GM19351 (cell line): ENCODE data around the gene PPIL1.
"Not testable (repeated sequence)": the region's sequence is repeated elsewhere in the genome, so short reads cannot be mapped to it uniquely, and the experiment has no call there.

Experiments used
- ATAC-seq: cut with Tn5 transposase; IDR thresholded peaks from one replicate; pipeline ENCODE4 v1.9.1; 2021; ENCODE audit warnings: mild to moderate bottlenecking, moderate library complexity; ENCODE audit not compliant: unreplicated experiment

The PPIL1 gene

GRCh38 chr6:36874443-36875249 is at the start of gene PPIL1:
Gene PPIL1 (minus strand): TSS chr6:36874803. CDS start chr6:36874772, 31 bp downstream.
- ATAC-seq = peak; percentile 82

GRCh38 chr6:36924131-36924530 is 49.5 kb upstream of the PPIL1 start:
- no peak for ATAC-seq

- no peak for ATAC-seq
Observed at GRCh38 chr6:36920546-36920945, 45.9 kb upstream of the PPIL1 start.

GRCh38 chr6:36920049-36920448 is 45.4 kb upstream of the PPIL1 start:
- ATAC-seq = no peak

GRCh38 chr6:36917541-36918193 is 43.1 kb upstream of the PPIL1 start:
- ATAC-seq = no peak

GRCh38 chr6:36916126-36916525 is 41.5 kb upstream of the PPIL1 start:
- no peak for ATAC-seq

- ATAC-seq = no peak
Observed at GRCh38 chr6:36915599-36915998, 41.0 kb upstream of the PPIL1 start.

GRCh38 chr6:36914227-36914794 is 39.7 kb upstream of the PPIL1 start:
- ATAC-seq = no peak

- peak; percentile 16 for ATAC-seq
Observed at GRCh38 chr6:36913082-36913481, 38.5 kb upstream of the PPIL1 start.

GRCh38 chr6:36912586-36912985 is 38.0 kb upstream of the PPIL1 start:
- ATAC-seq = peak; percentile 87

GRCh38 chr6:36912030-36912454 is 37.4 kb upstream of the PPIL1 start:
- no peak for ATAC-seq

- no peak for ATAC-seq
Observed at GRCh38 chr6:36908747-36909146, 34.1 kb upstream of the PPIL1 start.

- ATAC-seq = no peak
Observed at GRCh38 chr6:36907781-36908180, 33.2 kb upstream of the PPIL1 start.

- no peak for ATAC-seq
Observed at GRCh38 chr6:36906539-36907325, 32.1 kb upstream of the PPIL1 start.

GRCh38 chr6:36904851-36905393 is 30.3 kb upstream of the PPIL1 start:
- ATAC-seq = no peak

- no peak for ATAC-seq
Observed at GRCh38 chr6:36904114-36904513, 29.5 kb upstream of the PPIL1 start.

GRCh38 chr6:36897609-36898008 is 23.0 kb upstream of the PPIL1 start:
- no peak for ATAC-seq

- no peak for ATAC-seq
Observed at GRCh38 chr6:36893976-36894932, 19.7 kb upstream of the PPIL1 start.

GRCh38 chr6:36891153-36891552 is 16.6 kb upstream of the PPIL1 start:
- not testable (repeated sequence) for ATAC-seq
